Activated CD4-positive, alpha-beta memory T cell treated with anti-CD3 and anti-CD28 coated beads for 36 hours (primary cell): ENCODE measurements around the gene PSMD8. TPM values are rescaled to one million over a fixed set of nuclear protein-coding genes. Genes with fewer than 3 reads are reported as not detected.
A peak's percentile ranks its signal among the peaks of the same experiment; 100 is the strongest.

Experiments used
- CTCF ChIA-PET: fragments of 350-600 bp; sonication (Branson Sonifier 250); formaldehyde crosslinking; loops from one replicate; lab custom pipeline; 2021; ENCODE audit warnings: antibody characterized with exemption, inconsistent platforms; lab: Charles Lee
- POLR2A ChIA-PET: fragments of 350-600 bp; sonication (Branson Sonifier 250); formaldehyde crosslinking; loops from one replicate; lab custom pipeline; 2021; ENCODE audit warnings: antibody characterized with exemption; lab: Charles Lee
- DNase-seq: peaks from one replicate; pipeline ENCODE4 v3.0.0-alpha.2; 2020
- H3K27ac Mint-ChIP-seq: one replicate; pipeline ENCODE4 v1.8.0; 2021; ENCODE audit warnings: mixed read lengths
- H3K27me3 Mint-ChIP-seq: one replicate; pipeline ENCODE4 v1.8.0; 2021; ENCODE audit warnings: mixed read lengths
- H3K36me3 Mint-ChIP-seq: one replicate; pipeline ENCODE4 v1.8.0; 2021; ENCODE audit warnings: mixed read lengths
- H3K4me1 Mint-ChIP-seq: one replicate; pipeline ENCODE4 v1.8.0; 2021; ENCODE audit warnings: low read depth, mixed read lengths
- H3K4me3 Mint-ChIP-seq: one replicate; pipeline ENCODE4 v1.8.0; 2021; ENCODE audit warnings: mild to moderate bottlenecking, mixed read lengths
- H3K9me3 Mint-ChIP-seq: one replicate; pipeline ENCODE4 v1.8.0; 2021; ENCODE audit warnings: mixed read lengths
- intact Hi-C: fragments of 100-400 bp; cut with micrococcal nuclease; formaldehyde crosslinking; loops from one replicate; pipeline ENCODE4 v1.15.1; 2023
- total RNA-seq, 2 experiments: library from RNA; stranded (reverse); gene quantifications; one replicate each; pipeline ENCODE4 v1.2.3, GENCODE V29; 2021

PSMD8 gene
- total RNA-seq, 2 experiments from 2014 or later: 214 to 224 TPM

DNA sequence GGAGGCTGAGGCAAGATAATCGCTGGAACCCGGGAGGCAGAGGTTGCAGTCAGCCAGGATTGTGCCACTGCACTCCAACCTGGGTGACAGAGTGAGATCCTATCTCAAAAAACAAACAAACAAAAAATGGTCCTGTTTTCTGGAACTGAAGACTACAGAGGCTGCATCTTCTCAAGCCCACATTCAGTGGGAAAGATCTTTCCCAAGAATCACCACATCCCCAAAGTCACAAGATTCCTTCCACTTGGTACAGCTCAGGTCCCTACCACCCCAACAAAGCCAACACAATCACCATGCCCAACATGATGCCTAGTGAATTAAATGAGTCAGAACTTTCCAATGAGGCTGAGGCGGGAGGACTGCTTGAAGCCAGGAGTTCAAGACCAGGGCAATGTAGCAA, 23.5 kb upstream of the PSMD8 start:
- Mint-ChIP-seq H3K4me3 (no peak overlapping the region), H3K27ac (no peak overlapping the region), H3K4me1 (no peaks in the 10 kb centered on the region), H3K27me3 (no peaks in the 10 kb centered on the region), H3K9me3 (no peaks in the 10 kb centered on the region), H3K36me3 (no peaks in the 10 kb centered on the region)
- CTCF ChIA-PET: no interaction called here
- DNase-seq: no peak
- intact Hi-C loops: no loop called here
- POLR2A ChIA-PET: interaction anchor here (1.2 kb wide), 1 partner anchor 16 kb away, joined by 3 read pairs; no protein-coding TSS in a partner anchor

GRCh38 chr19:38351865-38352395, 22.4 kb upstream of the PSMD8 start:
- Mint-ChIP-seq H3K36me3 (no peaks in the 10 kb centered on the region), H3K4me1 (no peaks in the 10 kb centered on the region), H3K27ac (no peak overlapping the region), H3K27me3 (no peaks in the 10 kb centered on the region), H3K9me3 (no peaks in the 10 kb centered on the region), H3K4me3 (no peak overlapping the region)
- intact Hi-C loops: no loop called here
- DNase-seq: no peak
- ChIA-PET CTCF (no interaction called here), POLR2A (no interaction called here)

DNA sequence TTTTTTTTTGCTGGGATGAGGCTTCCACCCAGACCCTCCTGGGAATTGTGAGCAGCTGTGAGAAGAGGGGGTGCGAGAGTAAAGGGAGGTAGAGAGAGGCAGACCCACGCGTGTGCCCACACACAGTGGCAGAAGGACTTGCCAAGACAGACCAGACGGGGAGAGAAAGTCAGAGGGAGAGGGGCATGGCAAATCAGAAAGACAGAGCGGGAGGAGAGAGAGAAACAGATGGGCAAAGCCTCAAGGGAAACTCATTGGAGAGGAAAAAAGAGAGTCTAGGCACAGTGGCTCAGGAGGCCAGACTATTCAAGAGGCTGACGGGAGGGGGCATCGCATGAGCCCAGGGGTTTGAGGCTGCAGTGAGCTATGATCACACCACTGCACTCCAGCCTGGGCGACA, 21.8 kb upstream of the PSMD8 start:
- POLR2A ChIA-PET: no interaction called here
- DNase-seq: no peak
- CTCF ChIA-PET: no interaction called here
- no peaks in the 10 kb centered on the region for H3K4me1 Mint-ChIP-seq
- H3K27ac Mint-ChIP-seq: no peak overlapping the region
- H3K9me3 Mint-ChIP-seq: no peaks in the 10 kb centered on the region
- intact Hi-C loops: no loop called here
- H3K27me3 Mint-ChIP-seq: no peaks in the 10 kb centered on the region
- no peaks in the 10 kb centered on the region for H3K36me3 Mint-ChIP-seq
- no peak overlapping the region for H3K4me3 Mint-ChIP-seq

GRCh38 chr19:38355728-38356725, 18.3 kb upstream of the PSMD8 start:
- ChIA-PET POLR2A (interaction anchor here (1.1 kb wide), 1 partner anchor 10 kb away, joined by 3 read pairs; no protein-coding TSS in a partner anchor), CTCF (interaction anchor here (0.6 kb wide), 1 partner anchor 296 kb away, joined by 4 read pairs; no protein-coding TSS in a partner anchor)
- peaks cover 7% of the 10 kb centered on the region for H3K27me3 Mint-ChIP-seq
- DNase-seq: no peak
- H3K9me3 Mint-ChIP-seq: no peaks in the 10 kb centered on the region
- H3K36me3 Mint-ChIP-seq: no peaks in the 10 kb centered on the region
- no peak overlapping the region for H3K4me3 Mint-ChIP-seq
- intact Hi-C loops: no loop called here
- no peak overlapping the region for H3K27ac Mint-ChIP-seq
- peaks cover 4% of the 10 kb centered on the region for H3K4me1 Mint-ChIP-seq

DNA sequence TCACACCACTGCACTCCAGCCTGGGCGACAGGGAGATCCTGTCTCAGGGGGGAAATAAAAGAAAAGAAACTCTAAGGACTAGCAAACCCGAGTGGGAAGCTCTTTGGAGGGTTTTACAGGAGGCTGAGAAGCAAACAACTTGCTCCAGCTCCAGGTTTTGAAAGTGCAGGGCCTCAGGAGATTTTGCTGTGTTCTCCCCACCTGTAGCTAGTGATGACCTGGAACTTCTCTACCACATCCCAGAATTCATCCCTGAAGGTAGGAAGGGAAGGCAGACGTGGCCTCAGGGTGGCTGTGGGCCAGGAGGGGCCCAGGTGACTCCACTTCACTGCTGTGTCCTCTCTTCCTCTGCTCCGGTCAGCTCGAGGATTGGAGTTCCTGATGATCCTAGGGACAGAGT, 16.3 kb upstream of the PSMD8 start:
- Mint-ChIP-seq H3K4me3 (no peak overlapping the region), H3K4me1 (peaks cover 7% of the 10 kb centered on the region), H3K36me3 (no peaks in the 10 kb centered on the region), H3K27ac (no peak overlapping the region), H3K27me3 (peaks cover 12% of the 10 kb centered on the region), H3K9me3 (no peaks in the 10 kb centered on the region)
- DNase-seq: no peak
- ChIA-PET POLR2A (interaction anchor here (1.1 kb wide), 1 partner anchor 95 kb away, joined by 3 read pairs; no protein-coding TSS in a partner anchor), CTCF (interaction anchor here (0.6 kb wide), 1 partner anchor 248 kb away, joined by 6 read pairs; no protein-coding TSS in a partner anchor)
- intact Hi-C loops: no loop called here

- ChIA-PET CTCF (interaction anchor here (0.7 to 0.8 kb wide), 2 partner anchors 15 to 217 kb away, joined by 3 to 4 read pairs; partner anchors contain the start of gene PSMD8), POLR2A (interaction anchor here (2.3 kb wide), 1 partner anchor 15 kb away, joined by 8 read pairs; the partner anchor contains the start of gene PSMD8)
- intact Hi-C loops: no loop called here
- Mint-ChIP-seq H3K27me3 (peaks cover 12% of the 10 kb centered on the region), H3K4me3 (no peak overlapping the region), H3K36me3 (no peaks in the 10 kb centered on the region), H3K4me1 (peaks cover 8% of the 10 kb centered on the region), H3K9me3 (no peaks in the 10 kb centered on the region), H3K27ac (no peak overlapping the region)
- DNase-seq: no peak
Observed at GRCh38 chr19:38359242-38360021, 14.9 kb upstream of the PSMD8 start.

DNA sequence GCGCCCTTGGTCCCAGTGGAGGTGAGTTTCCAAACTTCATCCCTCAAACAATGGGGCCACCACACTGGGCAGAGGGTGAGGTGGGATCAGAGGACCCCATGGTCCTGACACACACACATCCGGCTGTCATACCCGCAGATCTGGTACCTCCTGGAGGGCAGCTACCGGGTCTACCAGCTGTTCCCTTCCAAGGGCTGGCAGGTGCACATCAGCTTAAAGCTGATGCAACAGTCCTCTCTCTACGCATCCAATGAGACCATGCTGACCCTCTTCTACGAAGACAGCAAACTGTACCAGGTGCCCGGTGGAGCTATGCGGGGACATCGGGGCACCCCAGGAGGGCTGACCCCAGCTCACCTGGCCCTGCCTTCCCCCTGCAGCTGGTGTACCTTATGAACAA, 14.0 kb upstream of the PSMD8 start:
- H3K4me1 Mint-ChIP-seq: peaks cover 8% of the 10 kb centered on the region
- no peaks in the 10 kb centered on the region for H3K36me3 Mint-ChIP-seq
- CTCF ChIA-PET: interaction anchor here (0.9 to 1.3 kb wide), 2 partner anchors 14 to 24 kb away, joined by 3 read pairs; partner anchors contain the start of genes CATSPERG and PSMD8
- no peak for DNase-seq
- intact Hi-C loops: no loop called here
- no peaks in the 10 kb centered on the region for H3K9me3 Mint-ChIP-seq
- H3K27me3 Mint-ChIP-seq: peaks cover 12% of the 10 kb centered on the region
- no peak overlapping the region for H3K27ac Mint-ChIP-seq
- POLR2A ChIA-PET: interaction anchor here (2.1 to 2.3 kb wide), 2 partner anchors 14 to 27 kb away, joined by 8 read pairs; partner anchors contain the start of genes GGN and PSMD8
- H3K4me3 Mint-ChIP-seq: no peak overlapping the region

- ChIA-PET CTCF (interaction anchor here (0.9 to 1.9 kb wide), 4 partner anchors 13 to 118 kb away, joined by 3 to 5 read pairs (median 4); partner anchors contain the start of genes CATSPERG and PSMD8), POLR2A (interaction anchor here (0.9 to 2.3 kb wide), 3 partner anchors 13 to 126 kb away, joined by 3 to 8 read pairs (median 8); partner anchors contain the start of genes GGN and PSMD8)
- Mint-ChIP-seq H3K27ac (no peak overlapping the region), H3K9me3 (no peaks in the 10 kb centered on the region), H3K4me3 (peak overlapping the region; percentile 82), H3K27me3 (peaks cover 12% of the 10 kb centered on the region), H3K4me1 (peaks cover 8% of the 10 kb centered on the region), H3K36me3 (no peaks in the 10 kb centered on the region)
- DNase-seq: no peak
- intact Hi-C loops: no loop called here
Observed at GRCh38 chr19:38360839-38361631, 13.3 kb upstream of the PSMD8 start.

DNA sequence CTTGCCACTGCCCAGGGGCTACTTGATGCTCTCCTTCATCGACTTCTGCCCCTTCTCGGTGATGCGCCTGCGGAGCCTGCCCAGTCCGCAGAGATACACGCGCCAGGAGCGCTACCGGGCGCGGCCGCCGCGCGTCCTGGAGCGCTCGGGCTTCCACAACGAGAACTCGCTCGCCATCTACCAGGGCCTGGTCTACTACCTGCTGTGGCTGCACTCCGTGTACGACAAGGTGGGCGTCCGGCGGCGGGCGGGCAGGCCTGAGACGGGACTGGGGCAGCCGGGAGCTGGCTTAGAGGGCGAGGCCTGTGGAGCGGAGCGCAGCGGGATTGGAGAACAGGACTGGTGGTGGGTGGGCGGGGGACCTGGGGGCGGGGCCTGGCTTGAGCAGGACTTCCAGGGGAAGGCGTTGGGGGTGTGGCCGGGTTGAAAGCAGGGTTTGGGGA, 12.7 kb upstream of the PSMD8 start:
- no peaks in the 10 kb centered on the region for H3K9me3 Mint-ChIP-seq
- intact Hi-C loops: loop anchor here (1.0 kb wide), 1 partner anchor 25 kb away; no protein-coding TSS in a partner anchor
- CTCF ChIA-PET: interaction anchor here (1.2 to 1.9 kb wide), 3 partner anchors 13 to 118 kb away, joined by 4 to 8 read pairs (median 5); partner anchors contain the start of genes CATSPERG and PSMD8
- H3K27me3 Mint-ChIP-seq: peaks cover 12% of the 10 kb centered on the region
- peak overlapping the region; percentile 82 for H3K4me3 Mint-ChIP-seq
- DNase-seq: peak; percentile 85
- no peaks in the 10 kb centered on the region for H3K36me3 Mint-ChIP-seq
- peaks cover 8% of the 10 kb centered on the region for H3K4me1 Mint-ChIP-seq
- POLR2A ChIA-PET: interaction anchor here (0.9 to 2.1 kb wide), 4 partner anchors 13 to 126 kb away, joined by 3 to 8 read pairs (median 4); partner anchors contain the start of genes GGN and PSMD8
- no peak overlapping the region for H3K27ac Mint-ChIP-seq
